Trophoblast cell (in vitro differentiated cells and primary cell): ENCODE data around the gene MGA.

Source experiments
- DNase-seq, 2 donors: peaks; one replicate each; pipeline ENCODE4 v3.0.0-alpha.2; 2016
- H2AFZ ChIP-seq: 2 replicates; pipeline ENCODE4 v1.6.1; 2013; ENCODE audit warnings: low read length, moderate library complexity, mild to moderate bottlenecking; ENCODE audit not compliant: insufficient read depth, poor library complexity
- H2AK5ac ChIP-seq: 2 replicates; pipeline ENCODE4 v1.6.1; 2013; ENCODE audit warnings: mild to moderate bottlenecking, low read length
- H2BK120ac ChIP-seq: 2 replicates; pipeline ENCODE4 v1.6.1; 2013; ENCODE audit warnings: low read length, mild to moderate bottlenecking, moderate library complexity; ENCODE audit not compliant: insufficient read depth, poor library complexity
- H2BK12ac ChIP-seq: 2 replicates; pipeline ENCODE4 v1.6.1; 2013; ENCODE audit warnings: mild to moderate bottlenecking, low read length, moderate library complexity
- H2BK5ac ChIP-seq: 2 replicates; pipeline ENCODE4 v1.6.1; 2013; ENCODE audit warnings: low read length, low read depth, moderate library complexity, mild to moderate bottlenecking; ENCODE audit not compliant: poor library complexity
- H3K14ac ChIP-seq: 2 replicates; pipeline ENCODE4 v1.6.1; 2013; ENCODE audit warnings: mild to moderate bottlenecking, low read length
- H3K18ac ChIP-seq: 2 replicates; pipeline ENCODE4 v1.6.1; 2013; ENCODE audit warnings: mild to moderate bottlenecking, low read length
- H3K23ac ChIP-seq: 2 replicates; pipeline ENCODE4 v1.6.1; 2013; ENCODE audit warnings: low read length
- H3K27ac ChIP-seq: 2 replicates; pipeline ENCODE4 v1.5.1; 2013; ENCODE audit warnings: low read depth, mild to moderate bottlenecking, inconsistent platforms, low read length, moderate library complexity
- H3K27me3 ChIP-seq: 2 replicates; pipeline ENCODE4 v1.6.1; 2013; ENCODE audit warnings: inconsistent platforms, mild to moderate bottlenecking, low read length, moderate library complexity; ENCODE audit not compliant: insufficient read depth
- H3K36me3 ChIP-seq, 2 experiments: 1 replicate in 1 of 2; 2 replicates in 1 of 2; pipeline ENCODE4 v1.6.1; 2013; ENCODE audit warnings: low read length in 2 of 2, mild to moderate bottlenecking in 2 of 2, moderate library complexity in 1 of 2; ENCODE audit not compliant: insufficient read depth in 2 of 2, control insufficient read depth in 1 of 2
- H3K4ac ChIP-seq: 2 replicates; pipeline ENCODE4 v1.6.1; 2013; ENCODE audit warnings: low read depth, mild to moderate bottlenecking, low read length, moderate library complexity
- H3K4me1 ChIP-seq, 2 experiments: 1 replicate in 1 of 2; 2 replicates in 1 of 2; pipeline ENCODE4 v1.6.1; 2013; ENCODE audit warnings: low read length in 2 of 2, mild to moderate bottlenecking in 2 of 2, moderate library complexity in 1 of 2; ENCODE audit not compliant: insufficient read depth in 2 of 2, control insufficient read depth in 1 of 2
- H3K4me2 ChIP-seq: 2 replicates; pipeline ENCODE4 v1.6.1; 2013; ENCODE audit warnings: inconsistent platforms, mild to moderate bottlenecking, low read length, moderate library complexity
- H3K4me3 ChIP-seq: 2 replicates; pipeline ENCODE4 v1.5.1; 2013; ENCODE audit warnings: mild to moderate bottlenecking, low read depth, low read length, inconsistent platforms
- H3K79me1 ChIP-seq: one replicate; pipeline ENCODE4 v1.6.1; 2013; ENCODE audit warnings: low read length
- H3K79me2 ChIP-seq: 2 replicates; pipeline ENCODE4 v1.6.1; 2013; ENCODE audit warnings: low read length, mild to moderate bottlenecking; ENCODE audit not compliant: control insufficient read depth, insufficient read depth, poor library complexity
- H3K9ac ChIP-seq: 2 replicates; pipeline ENCODE4 v1.6.1; 2013; ENCODE audit warnings: mild to moderate bottlenecking, low read length
- H3K9me3 ChIP-seq: 2 replicates; pipeline ENCODE4 v1.6.1; 2013; ENCODE audit warnings: low read depth, mild to moderate bottlenecking, control low read depth, inconsistent platforms, low read length; ENCODE audit not compliant: insufficient read depth
- H4K12ac ChIP-seq: 2 replicates; pipeline ENCODE4 v1.6.1; 2013; ENCODE audit warnings: low read depth, mild to moderate bottlenecking, low read length, moderate library complexity
- H4K8ac ChIP-seq: 2 replicates; pipeline ENCODE4 v1.6.1; 2013; ENCODE audit warnings: low read depth, mild to moderate bottlenecking, low read length, moderate library complexity
- H4K91ac ChIP-seq: one replicate; pipeline ENCODE4 v1.6.1; 2013; ENCODE audit warnings: low read depth, mild to moderate bottlenecking, low read length, moderate library complexity
- WGBS: extraction: QIAGEN DNeasy Blood & Tissue Kit; methylation state at CpG from one replicate; pipeline ENCODE4 v1.1.7; 2013; ENCODE audit warnings: missing lambda C conversion rate; ENCODE audit not compliant: insufficient read length, insufficient coverage; ENCODE audit errors: extremely low coverage; 5-methylcytosine and 5-hydroxymethylcytosine counted together

Gene MGA

GRCh38 chr15:41788262-41788661, 128.1 kb downstream of the MGA start:
- no CpG with 5 or more reads among the region's 3 CpGs for WGBS
- Histone ChIP-seq H4K12ac (no peak overlapping the region), H3K27ac (no peak overlapping the region), H4K91ac (no peak overlapping the region), H3K9me3 (no peaks in the 10 kb centered on the region), H3K23ac (no peak overlapping the region), H3K14ac (no peak overlapping the region), H4K8ac (no peak overlapping the region), H3K4me2 (no peak overlapping the region), H3K18ac (no peak overlapping the region), H2AK5ac (no peak overlapping the region), H2BK120ac (no peak overlapping the region), H2BK12ac (no peak overlapping the region), H3K79me2 (no peaks in the 10 kb centered on the region), H2BK5ac (no peak overlapping the region), H3K4me1 (peaks cover 18 to 20% of the 10 kb centered on the region in 2 experiments), H3K4me3 (no peak overlapping the region), H2AFZ (no peak overlapping the region), H3K4ac (no peak overlapping the region), H3K79me1 (peaks cover 11% of the 10 kb centered on the region), H3K27me3 (no peaks in the 10 kb centered on the region), H3K9ac (no peak overlapping the region), H3K36me3 (peaks cover 0 to 2% of the 10 kb centered on the region in 2 experiments)
- DNase-seq, result no peak

GRCh38 chr15:41789236-41789635, 129.0 kb downstream of the MGA start:
- Histone ChIP-seq H2BK120ac (no peak overlapping the region), H3K27ac (no peak overlapping the region), H3K79me1 (peaks cover 14% of the 10 kb centered on the region), H3K4me3 (no peak overlapping the region), H3K4me1 (peaks cover 21 to 25% of the 10 kb centered on the region in 2 experiments), H4K12ac (no peak overlapping the region), H4K8ac (no peak overlapping the region), H3K18ac (no peak overlapping the region), H2AFZ (no peak overlapping the region), H3K9ac (no peak overlapping the region), H3K23ac (no peak overlapping the region), H4K91ac (peak overlapping the region; percentile 7), H3K4ac (no peak overlapping the region), H2BK12ac (peak overlapping the region; percentile 42), H2AK5ac (no peak overlapping the region), H3K36me3 (peaks cover 0 to under 1% of the 10 kb centered on the region in 2 experiments), H3K79me2 (peaks cover 2% of the 10 kb centered on the region), H3K4me2 (no peak overlapping the region), H3K9me3 (no peaks in the 10 kb centered on the region), H3K14ac (no peak overlapping the region), H2BK5ac (no peak overlapping the region), H3K27me3 (no peaks in the 10 kb centered on the region)
- WGBS, result no CpG with 5 or more reads among the region's 4 CpGs
- DNase-seq, result no peak

- Histone ChIP-seq H3K4me3 (no peak overlapping the region), H3K18ac (no peak overlapping the region), H4K12ac (no peak overlapping the region), H2BK120ac (no peak overlapping the region), H2BK5ac (no peak overlapping the region), H4K91ac (no peak overlapping the region), H2BK12ac (peak overlapping the region; percentile 42), H3K4me1 (peaks cover 22 to 29% of the 10 kb centered on the region in 2 experiments), H2AFZ (no peak overlapping the region), H3K79me2 (peaks cover 2% of the 10 kb centered on the region), H2AK5ac (no peak overlapping the region), H3K9ac (no peak overlapping the region), H3K23ac (no peak overlapping the region), H3K9me3 (no peaks in the 10 kb centered on the region), H3K79me1 (peaks cover 14% of the 10 kb centered on the region), H3K36me3 (no peaks in the 10 kb centered on the region), H3K14ac (no peak overlapping the region), H4K8ac (no peak overlapping the region), H3K4me2 (no peak overlapping the region), H3K27ac (no peak overlapping the region), H3K4ac (no peak overlapping the region), H3K27me3 (no peaks in the 10 kb centered on the region)
- DNase-seq, result no peak
These were observed 129.5 kb downstream of the MGA start for GRCh38 chr15:41789662-41790061.

- H3K79me2 ChIP-seq, result peaks cover 2% of the 10 kb centered on the region
- no peak overlapping the region for H3K4me3 ChIP-seq
- peaks cover 14% of the 10 kb centered on the region for H3K79me1 ChIP-seq
- peak overlapping the region; percentile 93 for H3K27ac ChIP-seq
- no peak overlapping the region for H2BK5ac ChIP-seq
- WGBS, result no CpG with 5 or more reads among the region's 3 CpGs
- peaks cover 23 to 30% of the 10 kb centered on the region in 2 experiments for H3K4me1 ChIP-seq
- H2AFZ ChIP-seq, result no peak overlapping the region
- H3K9me3 ChIP-seq, result no peaks in the 10 kb centered on the region
- H3K23ac ChIP-seq, result no peak overlapping the region
- H3K27me3 ChIP-seq, result no peaks in the 10 kb centered on the region
- H3K4ac ChIP-seq, result no peak overlapping the region
- H3K18ac ChIP-seq, result no peak overlapping the region
- no peak overlapping the region for H4K12ac ChIP-seq
- H3K9ac ChIP-seq, result no peak overlapping the region
- H4K91ac ChIP-seq, result no peak overlapping the region
- H3K4me2 ChIP-seq, result no peak overlapping the region
- H3K36me3 ChIP-seq, result no peaks in the 10 kb centered on the region
- peak overlapping the region; percentile 48 for H2BK120ac ChIP-seq
- H2AK5ac ChIP-seq, result no peak overlapping the region
- H3K14ac ChIP-seq, result no peak overlapping the region
- no peak overlapping the region for H2BK12ac ChIP-seq
- H4K8ac ChIP-seq, result no peak overlapping the region
- no peak for DNase-seq
These were observed 130.0 kb downstream of the MGA start for GRCh38 chr15:41790169-41790568.
